ENCODE measurements around the gene TMUB1.

Gene TMUB1

GRCh38 chr7:151081170-151082101, 1.9 kb downstream of the TMUB1 start:
- no peaks in the 10 kb centered on the region for H3K27me3 ChIP-seq (replicated peaks; ENCODE audit: insufficient read depth, low read length)
- H3K4me3 ChIP-seq (ENCODE audit: low read length): peak overlapping the region; percentile 84
- H3K36me3 ChIP-seq (replicated peaks; ENCODE audit: insufficient read depth, low read length): 0 out of 2 replicates have a peak, but pooled peaks cover 3% of the 10 kb centered on the region
- no peaks in the 10 kb centered on the region for H4K20me1 ChIP-seq (ENCODE audit: insufficient read depth, low read length)
- peak overlapping the region; percentile 38; the same call in 1 of the 2 replicates for H3K27ac ChIP-seq (ENCODE audit: low read length)
- H2AFZ ChIP-seq (ENCODE audit: low read length): 0 out of 2 replicates have a peak overlapping the region, but pooled peaks have one; percentile 13
- peaks cover 52% of the 10 kb centered on the region for H3K79me2 ChIP-seq (ENCODE audit: low read length)
- DNase-seq: no peak
- H3F3A ChIP-seq (ENCODE audit: insufficient read depth, low read length): peaks cover 18% of the 10 kb centered on the region; the same call in 1 of the 2 replicates
- TF ChIP-seq EZH2 (optimal IDR thresholded peaks at IDR 0.05; ENCODE audit: low read depth, low read length) (no peak), CTCF (IDR thresholded peaks at IDR 0.05; ENCODE audit: low read length) (no peak), EZH2phosphoT487 (IDR thresholded peaks at IDR 0.05; ENCODE audit: low read length) (no peak)
- no peaks in the 10 kb centered on the region for H3K9me3 ChIP-seq (replicated peaks; ENCODE audit: insufficient read depth, low read length)
- no peaks in the 10 kb centered on the region for H3K9me2 ChIP-seq (replicated peaks; ENCODE audit: insufficient read depth, low read length)
- H3K9ac ChIP-seq (ENCODE audit: low read length): peak overlapping the region; percentile 92; the same call in 1 of the 2 replicates
- H3K4me2 ChIP-seq (ENCODE audit: low read depth, low read length): peak overlapping the region; percentile 84
- H3K4me1 ChIP-seq (ENCODE audit: low read length): peaks cover 24% of the 10 kb centered on the region

GRCh38 chr7:151080522-151081169, 2.6 kb downstream of the TMUB1 start, which contains the start of gene FASTK:
Gene FASTK (minus strand): TSS chr7:151080809. CDS start chr7:151080766, 43 bp downstream.
- peak within 1 kb of the TSS; percentile 71 for H3K4me2 ChIP-seq (ENCODE audit: low read depth, low read length)
- no peaks in the 10 kb centered on the region for H3K9me2 ChIP-seq (replicated peaks; ENCODE audit: insufficient read depth, low read length)
- peaks cover 52% of the 10 kb centered on the region for H3K79me2 ChIP-seq (ENCODE audit: low read length)
- TF ChIP-seq EZH2phosphoT487 (IDR thresholded peaks at IDR 0.05; ENCODE audit: low read length) (no peak), EZH2 (optimal IDR thresholded peaks at IDR 0.05; ENCODE audit: low read depth, low read length) (no peak), CTCF (IDR thresholded peaks at IDR 0.05; ENCODE audit: low read length) (no peak)
- 0 out of 2 replicates have a peak, but pooled peaks cover 3% of the 10 kb centered on the region for H3K36me3 ChIP-seq (replicated peaks; ENCODE audit: insufficient read depth, low read length)
- no peaks in the 10 kb centered on the region for H4K20me1 ChIP-seq (ENCODE audit: insufficient read depth, low read length)
- no peaks in the 10 kb centered on the region for H3K9me3 ChIP-seq (replicated peaks; ENCODE audit: insufficient read depth, low read length)
- H3K27ac ChIP-seq (ENCODE audit: low read length): peak within 1 kb of the TSS; percentile 45; the same call in 1 of the 2 replicates
- peak within 1 kb of the TSS; percentile 84 for H3K4me3 ChIP-seq (ENCODE audit: low read length)
- H3F3A ChIP-seq (ENCODE audit: insufficient read depth, low read length): peaks cover 16% of the 10 kb centered on the region; the same call in 1 of the 2 replicates
- H2AFZ ChIP-seq (ENCODE audit: low read length): peak within 1 kb of the TSS; percentile 70
- H3K9ac ChIP-seq (ENCODE audit: low read length): peak within 1 kb of the TSS; percentile 92
- H3K27me3 ChIP-seq (replicated peaks; ENCODE audit: insufficient read depth, low read length): no peaks in the 10 kb centered on the region
- DNase-seq: peak; percentile 97
- peaks cover 22% of the 10 kb centered on the region for H3K4me1 ChIP-seq (ENCODE audit: low read length)

- Histone ChIP-seq H3K36me3 (replicated peaks; ENCODE audit: insufficient read depth, low read length) (0 out of 2 replicates have a peak, but pooled peaks cover 3% of the 10 kb centered on the region), H3K9ac (ENCODE audit: low read length) (peak overlapping the region; percentile 92), H3K27me3 (replicated peaks; ENCODE audit: insufficient read depth, low read length) (no peaks in the 10 kb centered on the region), H3K79me2 (ENCODE audit: low read length) (peaks cover 52% of the 10 kb centered on the region), H2AFZ (ENCODE audit: low read length) (peak overlapping the region; percentile 70), H3K9me3 (replicated peaks; ENCODE audit: insufficient read depth, low read length) (no peaks in the 10 kb centered on the region), H3K4me1 (ENCODE audit: low read length) (peaks cover 19% of the 10 kb centered on the region), H3K9me2 (replicated peaks; ENCODE audit: insufficient read depth, low read length) (no peaks in the 10 kb centered on the region), H3K4me2 (ENCODE audit: low read depth, low read length) (peak overlapping the region; percentile 71), H3F3A (ENCODE audit: insufficient read depth, low read length) (peaks cover 17% of the 10 kb centered on the region; the same call in 1 of the 2 replicates), H4K20me1 (ENCODE audit: insufficient read depth, low read length) (no peaks in the 10 kb centered on the region), H3K27ac (ENCODE audit: low read length) (peak overlapping the region; percentile 45; the same call in 1 of the 2 replicates), H3K4me3 (ENCODE audit: low read length) (peak overlapping the region; percentile 84)
- no peak for TF ChIP-seq EZH2 (optimal IDR thresholded peaks at IDR 0.05; ENCODE audit: low read depth, low read length)
- peak; percentile 43 for DNase-seq
Measured at GRCh38 chr7:151080067-151080521, 3.2 kb downstream of the TMUB1 start.

Data from MM.1S (cell line).